ENCODE results near the gene SH3TC2.
"Not testable (repeated sequence)": the region's sequence is repeated elsewhere in the genome, so short reads cannot be mapped to it uniquely, and the experiment has no call there.

SH3TC2 gene

GRCh38 chr5:149063017-149063687 lies at the start of gene SH3TC2:
Gene SH3TC2, minus strand, starts transcription at chr5:149063062. Its CDS starts 40 bp downstream, at chr5:149063022.
- DNase-seq, result no peak

GRCh38 chr5:149110406-149110805 lies 47.5 kb upstream of the SH3TC2 start:
- DNase-seq, result no peak

- DNase-seq, result no peak
Measured at GRCh38 chr5:149108651-149109280, 45.9 kb upstream of the SH3TC2 start.

- no peak for DNase-seq
Measured at GRCh38 chr5:149100331-149100730, 37.5 kb upstream of the SH3TC2 start.

GRCh38 chr5:149099920-149100319 lies 37.1 kb upstream of the SH3TC2 start:
- DNase-seq, result no peak

GRCh38 chr5:149094996-149095395 lies 32.1 kb upstream of the SH3TC2 start:
- DNase-seq, result no peak

GRCh38 chr5:149093625-149094024 lies 30.8 kb upstream of the SH3TC2 start:
- no peak for DNase-seq

- no peak for DNase-seq
Measured at GRCh38 chr5:149089796-149090195, 26.9 kb upstream of the SH3TC2 start.

- no peak for DNase-seq
Measured at GRCh38 chr5:149088686-149089085, 25.8 kb upstream of the SH3TC2 start.

GRCh38 chr5:149083846-149084245 lies 21.0 kb upstream of the SH3TC2 start:
- DNase-seq, result no peak

- no peak for DNase-seq
Measured at GRCh38 chr5:149082271-149082670, 19.4 kb upstream of the SH3TC2 start.

GRCh38 chr5:149080294-149080693 lies 17.4 kb upstream of the SH3TC2 start:
- DNase-seq, result no peak

GRCh38 chr5:149079883-149080282 lies 17.0 kb upstream of the SH3TC2 start:
- no peak for DNase-seq

- not testable (repeated sequence) for DNase-seq
Measured at GRCh38 chr5:149074071-149074470, 11.2 kb upstream of the SH3TC2 start.

- DNase-seq, result no peak
Measured at GRCh38 chr5:149073213-149073612, 10.4 kb upstream of the SH3TC2 start.

GRCh38 chr5:149072791-149073190 lies 9.9 kb upstream of the SH3TC2 start:
- DNase-seq, result no peak

GRCh38 chr5:149072376-149072775 lies 9.5 kb upstream of the SH3TC2 start:
- DNase-seq, result no peak

GRCh38 chr5:149071756-149072155 lies 8.9 kb upstream of the SH3TC2 start:
- DNase-seq, result no peak

- no peak for DNase-seq
Measured at GRCh38 chr5:149071216-149071615, 8.4 kb upstream of the SH3TC2 start.

- no peak for DNase-seq
Measured at GRCh38 chr5:149069711-149070110, 6.8 kb upstream of the SH3TC2 start.

GRCh38 chr5:149063896-149064478 lies 1.1 kb upstream of the SH3TC2 start:
- no peak for DNase-seq

- DNase-seq, result no peak
Measured at GRCh38 chr5:149062371-149063016, 368 bp downstream of the SH3TC2 start.

- DNase-seq, result no peak
Measured at GRCh38 chr5:149061341-149061740, 1.5 kb downstream of the SH3TC2 start.

GRCh38 chr5:149060325-149060724 lies 2.5 kb downstream of the SH3TC2 start:
- no peak for DNase-seq
